HepG2 (cell line): ENCODE measurements around the gene ADCY1. TPM values are rescaled to one million over a fixed set of nuclear protein-coding genes. Genes with fewer than 3 reads are reported as not detected.
"Not testable (repeated sequence)": the region's sequence is repeated elsewhere in the genome, so short reads cannot be mapped to it uniquely, and the experiment has no call there.

Experiments used
- ATAC-seq: fragments of 200-7000 bp; cut with Tn5 transposase; 3 replicates; pipeline ENCODE4 v1.9.1; 2020; ENCODE audit warnings: mild to moderate bottlenecking, moderate library complexity
- BruUV-seq: library from RNA; stranded (reverse); fragments of 400-500 nt; replicated peaks from 2 replicates; lab custom pipeline; 2021; lab: Mats Ljungman, UMichigan
- CTCF ChIA-PET: fragments of 300-600 bp; formaldehyde crosslinking; extraction: SDS; loops from one replicate; lab custom pipeline; 2021; ENCODE audit warnings: low total read pairs, inconsistent platforms, low intra/inter-chr PET ratio; lab: Yijun Ruan, JAX
- POLR2A ChIA-PET: fragments of 350-600 bp; sonication (Branson Sonifier 250); formaldehyde crosslinking; loops from one replicate; lab custom pipeline; 2020; ENCODE audit warnings: antibody characterized with exemption, inconsistent platforms; lab: Yijun Ruan, JAX
- DNase-seq: peaks from one replicate; pipeline ENCODE4 v3.0.0-alpha.2; 2015; ENCODE audit warnings: low spot score
- FAIRE-seq: peaks from 3 replicates; lab custom pipeline; 2011; peaks lifted over from hg19 to GRCh38; lab: Jason Lieb, UNC
- H2AFZ ChIP-seq: one replicate; pipeline ENCODE4 v1.6.1; 2011; ENCODE audit warnings: low read length, inconsistent platforms
- H3K27ac ChIP-seq: fragments of 300-600 bp; 3 replicates; pipeline ENCODE4 v1.8.0; 2011; ENCODE audit warnings: mixed run types, mild to moderate bottlenecking, mixed read lengths, low read length, inconsistent platforms; ENCODE audit not compliant: insufficient read depth; ENCODE audit errors: extremely low read length
- H3K27me3 ChIP-seq, 2 experiments: fragments of 200-600 bp in 1 of 2; 2 replicates in 1 of 2; 3 replicates in 1 of 2; pipeline versions ENCODE4 v1.6.0 to v1.8.0; 2011; ENCODE audit warnings: low read length in 2 of 2, mild to moderate bottlenecking in 2 of 2, moderate library complexity in 2 of 2, inconsistent platforms in 1 of 2; ENCODE audit not compliant: insufficient read depth in 2 of 2, control insufficient read depth in 1 of 2
- H3K36me3 ChIP-seq, 2 experiments: fragments of 200-600 bp in 1 of 2; replicated peaks in 1 of 2; 2 replicates in 1 of 2; 3 replicates in 1 of 2; pipeline versions ENCODE4 v1.5.1 to v1.8.0; 2011; ENCODE audit warnings: low read length in 2 of 2, inconsistent platforms in 1 of 2; ENCODE audit not compliant: insufficient read depth in 2 of 2, control insufficient read depth in 1 of 2
- H3K4me1 ChIP-seq: 2 replicates; pipeline ENCODE4 v1.5.1; 2012; ENCODE audit warnings: low read length, inconsistent platforms; ENCODE audit not compliant: insufficient read depth
- H3K4me2 ChIP-seq: 2 replicates; pipeline ENCODE4 v1.6.0; 2011; ENCODE audit warnings: low read depth, low read length, inconsistent platforms
- H3K4me3 ChIP-seq, 3 experiments: fragments of 200-600 bp in 1 of 3; sonication (generic), shearing (Covaris generic) in 1 of 3; replicated peaks in 1 of 3; 2 replicates each; pipeline ENCODE4 v1.5.1; 2011 to 2016; ENCODE audit warnings: low read length in 3 of 3, inconsistent platforms in 2 of 3, low read depth in 2 of 3, mild to moderate bottlenecking in 2 of 3, control low read depth in 1 of 3, mixed read lengths in 1 of 3; ENCODE audit not compliant: insufficient read depth in 1 of 3
- H3K79me2 ChIP-seq: one replicate; pipeline ENCODE4 v1.6.1; 2011; ENCODE audit warnings: low read length, inconsistent platforms; ENCODE audit not compliant: insufficient read depth
- H3K9ac ChIP-seq: 2 replicates; pipeline ENCODE4 v1.6.0; 2011; ENCODE audit warnings: mild to moderate bottlenecking, low read depth, low read length, inconsistent platforms; ENCODE audit not compliant: insufficient read depth
- H3K9me3 ChIP-seq: 2 replicates; pipeline ENCODE4 v1.5.1; 2012; ENCODE audit warnings: mild to moderate bottlenecking, low read length
- H4K20me1 ChIP-seq: 2 replicates; pipeline ENCODE4 v1.6.0; 2011; ENCODE audit warnings: inconsistent platforms, mild to moderate bottlenecking, low read length, moderate library complexity; ENCODE audit not compliant: insufficient read depth
- WGBS: methylation state at CpG from one replicate; pipeline ENCODE4 v1.1.6; 2017; ENCODE audit warnings: low lambda C conversion rate; 5-methylcytosine and 5-hydroxymethylcytosine counted together
- in situ Hi-C: cut with HindIII; loops from 2 replicates; pipeline ENCODE4 v1.10.0; 2017; ENCODE audit warnings: low pct_unique_long_range_greater_than_20kb; ENCODE audit not compliant: extremely low pct_ligation_motif_present
- intact Hi-C: fragments of 100-400 bp; cut with micrococcal nuclease; formaldehyde crosslinking; loops from one replicate; pipeline ENCODE4 v1.10.0; 2022; ENCODE audit not compliant: unreplicated experiment
- polyA plus RNA-seq, 8 experiments: library from polyadenylated mRNA; depleted of rRNA in 3 of 8; stranded (reverse) in 7 of 8; unstranded in 1 of 8; fragments of >200 nt; fragmentation: Illumina TruSeq in 4 of 8; extraction: Trizol in 4 of 8; gene quantifications; 2 replicates each; pipeline versions ENCODE4 v1.2.1 to v1.2.3, GENCODE V29; 2011 to 2016; ENCODE audit warnings: low read depth in 4 of 8, missing spikeins in 1 of 8, mixed read lengths in 1 of 8; ENCODE audit not compliant: insufficient read depth in 1 of 8
- small RNA-seq, 3 experiments: library from RNA; depleted of rRNA; stranded (forward); fragments of <200 nt; gene quantifications; one replicate each; pipeline ENCODE3, GENCODE V24; 2012; ENCODE audit warnings: low read depth in 2 of 3, low replicate concordance in 1 of 3; ENCODE audit not compliant: insufficient read length in 3 of 3, insufficient read depth in 2 of 3
- total RNA-seq, 5 experiments: library from RNA; depleted of rRNA; stranded (reverse); fragments of >200 nt; fragmentation: Illumina TruSeq; extraction: Trizol; gene quantifications; 2 replicates each; pipeline ENCODE4 v1.2.3, GENCODE V29; 2016; ENCODE audit warnings: low read depth in 1 of 5

ADCY1 gene
- total and polyA plus RNA-seq, 2 of the 13 experiments (the other 11 are each of a cell fraction or from before 2014, with no cell fraction given), result 0.80 to 1.2 TPM

DNA sequence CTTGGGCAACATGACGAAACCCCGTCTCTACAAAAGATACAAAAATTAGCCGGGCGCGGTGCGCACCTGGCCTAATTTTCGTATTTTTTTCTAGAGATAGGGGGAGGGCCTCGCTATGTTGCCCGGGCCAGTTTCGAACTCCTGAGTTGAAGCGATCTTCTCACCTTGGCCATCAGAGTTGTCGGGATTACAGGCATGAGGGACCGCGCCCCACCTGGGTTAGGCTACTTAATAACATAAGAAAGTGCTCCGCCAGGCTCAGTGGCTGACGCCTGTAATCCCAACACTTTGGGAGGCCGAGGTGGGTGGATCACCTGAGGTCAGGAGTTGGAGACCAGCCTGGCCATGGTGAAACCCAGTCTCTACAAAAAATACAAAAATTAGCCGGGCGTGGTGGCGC, 195.5 kb downstream of the ADCY1 start:
- H3K27me3 ChIP-seq, H3K9me3 ChIP-seq, in situ Hi-C loops, H2AFZ ChIP-seq, H4K20me1 ChIP-seq, FAIRE-seq, BruUV-seq, H3K4me1 ChIP-seq, DNase-seq, H3K79me2 ChIP-seq, ATAC-seq, CTCF ChIA-PET, H3K36me3 ChIP-seq, intact Hi-C loops: not testable (repeated sequence)
- Histone ChIP-seq H3K4me3 (peak overlapping the region; percentile 73 to 92 (median 81); a peak in 5 of 6 replicates), H3K27ac (peak overlapping the region; percentile 88), H3K9ac (peak overlapping the region; percentile 87), H3K4me2 (peak overlapping the region; percentile 74)
- POLR2A ChIA-PET, result interaction anchor here (0.6 to 2.7 kb wide), 2 partner anchors 108 to 112 kb away, joined by 3 to 8 read pairs; no protein-coding TSS in a partner anchor
- WGBS, result 97% methylated on average over 20 of the region's 20 CpGs

Small RNA genes lying within 50 kb of the gene (small RNA-seq; reads per million reads assigned to genes)
- gene AC073325.2, result 0 reads per million in 3 experiments
